Endothelial cell of umbilical vein (primary cell): Measurements from ENCODE around the gene CYSLTR2.

Experiments
- POLR2A ChIP-seq: IDR thresholded peaks from 2 replicates; pipeline ENCODE4 v1.6.1; 2012; ENCODE audit warnings: low read depth, mild to moderate bottlenecking, control low read depth, low read length
- TF ChIP-seq, protein P1 (sequence below), 2 donors: IDR thresholded peaks; 1 replicate in 1 of 2; 2 replicates in 1 of 2; pipeline ENCODE4 v1.5.1; 2011; ENCODE audit warnings: low read length in 2 of 2, mild to moderate bottlenecking in 2 of 2, moderate library complexity in 2 of 2, control low read depth in 1 of 2, inconsistent platforms in 1 of 2, low read depth in 1 of 2; ENCODE audit not compliant: insufficient read depth in 1 of 2; ENCODE audit errors: extremely low read depth in 1 of 2

DNA sequence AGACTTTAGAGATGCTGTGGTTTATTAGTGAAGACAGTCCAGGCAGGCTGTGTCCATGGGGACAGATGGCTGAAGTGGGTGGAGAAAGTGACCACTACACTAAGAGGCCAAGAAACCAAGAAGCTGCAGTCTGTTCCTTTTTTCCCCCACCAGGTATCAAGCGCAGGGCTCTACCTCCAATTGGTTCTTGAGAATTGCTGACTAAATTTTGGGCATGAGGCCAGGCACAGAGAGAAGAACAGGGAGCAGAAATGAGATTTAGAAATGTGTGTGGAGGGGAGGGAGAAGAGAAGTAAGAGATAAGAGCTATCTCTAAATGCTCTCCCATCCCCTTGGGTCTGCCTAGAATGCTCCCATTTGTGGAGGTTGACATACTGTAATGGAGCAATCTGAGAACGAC, 12.3 kb upstream of the CYSLTR2 start:
- no peak for TF ChIP-seq POLR2A
- TF ChIP-seq, protein P1, sequence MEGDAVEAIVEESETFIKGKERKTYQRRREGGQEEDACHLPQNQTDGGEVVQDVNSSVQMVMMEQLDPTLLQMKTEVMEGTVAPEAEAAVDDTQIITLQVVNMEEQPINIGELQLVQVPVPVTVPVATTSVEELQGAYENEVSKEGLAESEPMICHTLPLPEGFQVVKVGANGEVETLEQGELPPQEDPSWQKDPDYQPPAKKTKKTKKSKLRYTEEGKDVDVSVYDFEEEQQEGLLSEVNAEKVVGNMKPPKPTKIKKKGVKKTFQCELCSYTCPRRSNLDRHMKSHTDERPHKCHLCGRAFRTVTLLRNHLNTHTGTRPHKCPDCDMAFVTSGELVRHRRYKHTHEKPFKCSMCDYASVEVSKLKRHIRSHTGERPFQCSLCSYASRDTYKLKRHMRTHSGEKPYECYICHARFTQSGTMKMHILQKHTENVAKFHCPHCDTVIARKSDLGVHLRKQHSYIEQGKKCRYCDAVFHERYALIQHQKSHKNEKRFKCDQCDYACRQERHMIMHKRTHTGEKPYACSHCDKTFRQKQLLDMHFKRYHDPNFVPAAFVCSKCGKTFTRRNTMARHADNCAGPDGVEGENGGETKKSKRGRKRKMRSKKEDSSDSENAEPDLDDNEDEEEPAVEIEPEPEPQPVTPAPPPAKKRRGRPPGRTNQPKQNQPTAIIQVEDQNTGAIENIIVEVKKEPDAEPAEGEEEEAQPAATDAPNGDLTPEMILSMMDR (IDR thresholded peaks at IDR 0.05; ENCODE audit: extremely low read depth in 1 of 2, insufficient read depth in 1 of 2, low read depth in 1 of 2, low read length in 2 of 2), result no peak
